Activated naive CD4-positive, alpha-beta T cell (primary cell): Measurements from ENCODE around the gene SPATA9.
A peak's percentile ranks its signal among the peaks of the same experiment; 100 is the strongest.
"Not testable (repeated sequence)": the region's sequence is repeated elsewhere in the genome, so short reads cannot be mapped to it uniquely, and the experiment has no call there.

Experiments
- DNase-seq, 4 experiments: peaks; one replicate each; lab custom pipeline; 2025; lab: John Stamatoyannopoulos, UW

Gene SPATA9

GRCh38 chr5:95644351-95645042 is 38.3 kb downstream of the SPATA9 start:
- peak in 3 of 4 experiments; percentile 2 to 17 (median 7) for DNase-seq

- DNase-seq: no peak
Observed at GRCh38 chr5:95643152-95643551, 39.6 kb downstream of the SPATA9 start.

GRCh38 chr5:95641741-95642220 is 41.0 kb downstream of the SPATA9 start:
- DNase-seq: no peak

GRCh38 chr5:95638632-95639031 is 44.2 kb downstream of the SPATA9 start:
- DNase-seq: no peak

- no peak for DNase-seq
Observed at GRCh38 chr5:95634081-95634480, 48.7 kb downstream of the SPATA9 start.

GRCh38 chr5:95633671-95634070 is 49.1 kb downstream of the SPATA9 start:
- no peak for DNase-seq

- DNase-seq: not testable (repeated sequence)
Observed at GRCh38 chr5:95632942-95633341, 49.8 kb downstream of the SPATA9 start.

GRCh38 chr5:95631991-95632675 is 50.7 kb downstream of the SPATA9 start:
- peak; percentile 24 to 44 (median 34) for DNase-seq

GRCh38 chr5:95631255-95631958 is 51.4 kb downstream of the SPATA9 start:
- DNase-seq: no peak

GRCh38 chr5:95630394-95630917 is 52.3 kb downstream of the SPATA9 start:
- DNase-seq: no peak

- no peak for DNase-seq
Observed at GRCh38 chr5:95628933-95629332, 53.9 kb downstream of the SPATA9 start.

GRCh38 chr5:95627971-95628810 is 54.6 kb downstream of the SPATA9 start:
- DNase-seq: no peak

GRCh38 chr5:95626701-95627100 is 56.1 kb downstream of the SPATA9 start:
- no peak for DNase-seq

- no peak for DNase-seq
Observed at GRCh38 chr5:95624368-95624767, 58.4 kb downstream of the SPATA9 start.

GRCh38 chr5:95623706-95624105 is 59.1 kb downstream of the SPATA9 start:
- no peak for DNase-seq

GRCh38 chr5:95621839-95622629 is 60.8 kb downstream of the SPATA9 start:
- peak in 2 of 4 experiments; percentile 3 to 5 for DNase-seq

GRCh38 chr5:95620870-95621838 is 61.6 kb downstream of the SPATA9 start:
- DNase-seq: peak; percentile 12 to 43 (median 14)

GRCh38 chr5:95620030-95620869 is 62.5 kb downstream of the SPATA9 start, which contains the start of gene GPR150:
Gene GPR150 (plus strand): TSS chr5:95620087. CDS start chr5:95620276, 189 bp downstream.
- DNase-seq: peak; percentile 14 to 57 (median 35)
